HFFc6 (cell line): ENCODE data around the gene IL17C. TPM values are rescaled to one million over a fixed set of nuclear protein-coding genes. Genes with fewer than 3 reads are reported as not detected.

Source experiments
- DNase-seq: peaks from one replicate; pipeline ENCODE4 v3.0.0-alpha.2; 2018
- H3K27ac Mint-ChIP-seq: 2 replicates; pipeline ENCODE4 v1.8.0; 2020; ENCODE audit warnings: mild to moderate bottlenecking, mixed read lengths
- H3K27me3 Mint-ChIP-seq: 2 replicates; pipeline ENCODE4 v1.8.0; 2021; ENCODE audit warnings: mild to moderate bottlenecking, moderate library complexity, mixed read lengths; ENCODE audit not compliant: insufficient read depth
- H3K36me3 Mint-ChIP-seq: 2 replicates; pipeline ENCODE4 v1.8.0; 2021; ENCODE audit warnings: low read depth, mixed read lengths
- H3K4me1 Mint-ChIP-seq: 2 replicates; pipeline ENCODE4 v1.8.0; 2020; ENCODE audit warnings: low read depth, mixed read lengths
- H3K4me3 Mint-ChIP-seq: 2 replicates; pipeline ENCODE4 v1.8.0; 2020; ENCODE audit warnings: mild to moderate bottlenecking, moderate library complexity, mixed read lengths
- H3K9me3 Mint-ChIP-seq: 2 replicates; pipeline ENCODE4 v1.8.0; 2020; ENCODE audit warnings: mild to moderate bottlenecking, mixed read lengths
- CTCF ChIP-seq: fragments of 200-600 bp; sonication (generic); IDR thresholded peaks from 2 replicates; pipeline ENCODE4 v1.5.0; 2021; ENCODE audit warnings: antibody characterized with exemption, mild to moderate bottlenecking
- total RNA-seq, 6 experiments: library from RNA; stranded (reverse); fragmentation: NEBNext Ultra II Directional; extraction: Animal tissue kit (Norgen Biotek cat#: 25700); gene quantifications; 2 replicates in 1 of 6; 3 replicates in 5 of 6; pipeline ENCODE4 v1.2.3, GENCODE V29; 2021

Gene IL17C
- total RNA-seq, 6 experiments from 2014 or later, result not detected

DNA sequence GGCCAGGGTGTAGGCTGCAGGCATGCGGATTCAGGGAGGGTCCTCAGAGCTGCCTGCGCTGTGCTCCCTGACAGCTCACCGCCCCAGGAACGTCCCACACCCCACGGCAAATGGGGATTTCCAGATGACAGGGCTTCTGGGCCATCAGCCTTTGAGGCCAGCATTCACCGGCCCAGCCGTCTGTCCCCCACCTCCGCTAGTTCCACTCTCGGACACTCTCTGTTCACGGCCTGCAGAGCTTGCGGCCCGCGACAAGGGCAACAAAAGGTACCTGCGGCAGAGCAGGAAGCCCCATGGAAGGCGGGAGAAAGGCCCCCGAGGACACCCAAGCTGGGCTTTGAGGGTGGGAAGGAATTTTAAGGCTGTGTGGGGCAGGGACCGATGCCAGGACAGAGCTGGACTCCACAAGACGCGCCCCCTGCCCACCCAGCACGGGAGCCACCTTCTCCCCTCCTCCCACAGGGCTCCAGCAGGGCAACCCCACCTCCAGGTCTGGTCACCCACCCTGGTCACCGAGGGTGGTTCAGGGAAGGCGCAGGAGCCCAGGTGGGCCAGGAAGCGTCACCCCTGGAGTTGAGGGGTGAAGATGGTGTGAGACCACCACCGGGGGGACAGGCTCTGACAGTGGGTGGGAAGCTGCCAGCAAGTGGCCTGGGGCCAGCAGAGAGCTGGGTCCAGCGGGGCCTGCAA, 18.1 kb downstream of the IL17C start:
- Mint-ChIP-seq H3K4me1 (peaks cover 4% of the 10 kb centered on the region), H3K4me3 (no peak overlapping the region), H3K27ac (no peak overlapping the region), H3K36me3 (no peaks in the 10 kb centered on the region), H3K9me3 (no peaks in the 10 kb centered on the region), H3K27me3 (no peaks in the 10 kb centered on the region)
- TF ChIP-seq CTCF, result no peak
- no peak for DNase-seq

DNA sequence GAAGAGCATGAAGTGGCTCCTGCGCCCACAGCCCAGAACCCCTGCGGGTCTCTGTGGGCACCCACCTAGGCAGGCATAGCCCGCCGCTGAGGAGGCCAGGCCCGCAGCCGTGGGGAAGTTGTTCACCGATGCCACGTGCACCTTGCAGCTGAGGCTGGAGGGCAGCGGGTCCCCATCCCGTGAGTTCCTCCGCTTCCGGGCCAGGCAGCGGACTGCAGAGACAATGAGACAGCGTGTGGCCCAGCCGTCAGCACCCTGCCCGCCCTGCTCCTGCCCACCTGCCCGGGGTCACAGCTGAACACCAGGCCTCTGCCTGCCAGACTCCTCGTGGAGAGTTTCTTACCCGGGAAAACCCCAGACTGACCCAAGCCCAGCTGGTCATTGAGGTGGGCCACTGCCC, 19.0 kb downstream of the IL17C start:
- no peak for DNase-seq
- no peaks in the 10 kb centered on the region; the same call in 1 of the 2 replicates for H3K27me3 Mint-ChIP-seq
- H3K36me3 Mint-ChIP-seq, result no peaks in the 10 kb centered on the region
- H3K4me3 Mint-ChIP-seq, result no peak overlapping the region
- no peak overlapping the region for H3K27ac Mint-ChIP-seq
- H3K9me3 Mint-ChIP-seq, result no peaks in the 10 kb centered on the region
- H3K4me1 Mint-ChIP-seq, result peaks cover 12% of the 10 kb centered on the region
- no peak for TF ChIP-seq CTCF

GRCh38 chr16:88658714-88659113, 20.3 kb downstream of the IL17C start:
- TF ChIP-seq CTCF, result no peak
- H3K4me3 Mint-ChIP-seq, result no peak overlapping the region

GRCh38 chr16:88659160-88659559, 20.8 kb downstream of the IL17C start:
- DNase-seq, result no peak
- Mint-ChIP-seq H3K27me3 (no peaks in the 10 kb centered on the region; the same call in 1 of the 2 replicates), H3K4me1 (peaks cover 16% of the 10 kb centered on the region)

More at GRCh38 chr16:88658714-88659113, 20.3 kb downstream of the IL17C start:
- no peak for DNase-seq
- Mint-ChIP-seq H3K27me3 (no peaks in the 10 kb centered on the region; the same call in 1 of the 2 replicates), H3K36me3 (no peaks in the 10 kb centered on the region), H3K4me1 (peaks cover 12% of the 10 kb centered on the region), H3K27ac (no peak overlapping the region), H3K9me3 (no peaks in the 10 kb centered on the region)

DNA sequence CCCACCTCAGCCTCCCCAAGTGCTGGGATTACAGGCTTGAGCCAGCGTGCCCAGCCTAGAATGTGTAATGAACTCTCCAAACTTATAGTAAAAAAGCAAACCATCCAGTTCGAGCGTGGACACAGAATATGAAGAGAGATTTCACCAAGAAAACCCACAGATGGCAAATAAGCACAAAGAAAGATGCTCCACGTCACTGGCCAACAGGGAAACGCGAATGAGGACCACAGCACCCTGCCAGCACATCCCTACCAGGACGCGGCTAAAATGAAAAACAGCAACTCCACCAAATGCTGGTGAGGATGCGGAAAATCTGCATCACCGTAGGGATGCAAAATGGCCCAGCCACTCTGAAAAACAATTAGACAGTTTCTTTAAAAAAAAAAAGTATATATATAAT, 23.1 kb downstream of the IL17C start:
- Mint-ChIP-seq H3K4me1 (peaks cover 17% of the 10 kb centered on the region), H3K27me3 (no peaks in the 10 kb centered on the region; the same call in 1 of the 2 replicates), H3K9me3 (no peaks in the 10 kb centered on the region), H3K36me3 (0 out of 2 replicates have a peak, but pooled peaks cover under 1% of the 10 kb centered on the region), H3K27ac (no peak overlapping the region), H3K4me3 (no peak overlapping the region)
- TF ChIP-seq CTCF, result no peak
- DNase-seq, result no peak

More at GRCh38 chr16:88659160-88659559, 20.8 kb downstream of the IL17C start:
- Mint-ChIP-seq H3K27ac (no peak overlapping the region), H3K9me3 (no peaks in the 10 kb centered on the region), H3K36me3 (no peaks in the 10 kb centered on the region), H3K4me3 (no peak overlapping the region)
- no peak for TF ChIP-seq CTCF
